Ishikawa (cell line): ENCODE data around the gene NACC2.

Experiments used
- REST ChIP-seq: IDR thresholded peaks from 2 replicates; pipeline ENCODE4 v1.6.1; 2012; ENCODE audit warnings: low read depth, mild to moderate bottlenecking
- YY1 ChIP-seq: IDR thresholded peaks from 2 replicates; pipeline ENCODE4 v1.6.1; 2012; ENCODE audit warnings: low read depth

GRCh38 chr9:135990468-135991429, 104.3 kb downstream of the NACC2 start:
- TF ChIP-seq REST (no peak), YY1 (no peak)
